Activated CD8-positive, alpha-beta memory T cell treated with anti-CD3 and anti-CD28 coated beads, Interleukin-2, amount 50 U/mL, for 24 hours (primary cell): Measurements from ENCODE around the gene MUC5B.

ENCODE experiments used
- DNase-seq: peaks from one replicate; pipeline ENCODE4 v3.0.0-alpha.2; 2020; ENCODE audit errors: extremely low read depth

The MUC5B gene

GRCh38 chr11:1192741-1193325 lies 30.0 kb upstream of the MUC5B start:
- no peak for DNase-seq

GRCh38 chr11:1193326-1194230 lies 29.3 kb upstream of the MUC5B start:
- DNase-seq = no peak

GRCh38 chr11:1194231-1194976 lies 28.5 kb upstream of the MUC5B start:
- DNase-seq = no peak

GRCh38 chr11:1194977-1195681 lies 27.7 kb upstream of the MUC5B start:
- no peak for DNase-seq

GRCh38 chr11:1195682-1196515 lies 27.0 kb upstream of the MUC5B start:
- DNase-seq = no peak

GRCh38 chr11:1196516-1197391 lies 26.1 kb upstream of the MUC5B start:
- no peak for DNase-seq

- no peak for DNase-seq
Measured at GRCh38 chr11:1197431-1197885, 25.4 kb upstream of the MUC5B start.

- DNase-seq = no peak
Measured at GRCh38 chr11:1197886-1198560, 24.8 kb upstream of the MUC5B start.

GRCh38 chr11:1198561-1199240 lies 24.2 kb upstream of the MUC5B start:
- DNase-seq = no peak

GRCh38 chr11:1199241-1199750 lies 23.6 kb upstream of the MUC5B start:
- no peak for DNase-seq

GRCh38 chr11:1199751-1200610 lies 22.9 kb upstream of the MUC5B start:
- DNase-seq = no peak

- no peak for DNase-seq
Measured at GRCh38 chr11:1200611-1201191, 22.2 kb upstream of the MUC5B start.

GRCh38 chr11:1201395-1202153 lies 21.3 kb upstream of the MUC5B start:
- DNase-seq = no peak

- no peak for DNase-seq
Measured at GRCh38 chr11:1202154-1202775, 20.6 kb upstream of the MUC5B start.

GRCh38 chr11:1202776-1203504 lies 19.9 kb upstream of the MUC5B start:
- peak; percentile 7 for DNase-seq
